ENCODE data around the gene LRRC2.

- TF ChIP-seq POLR2AphosphoS5 (IDR thresholded peaks at IDR 0.05; ENCODE audit: low read depth), result no peak
- TF ChIP-seq, protein P1, sequence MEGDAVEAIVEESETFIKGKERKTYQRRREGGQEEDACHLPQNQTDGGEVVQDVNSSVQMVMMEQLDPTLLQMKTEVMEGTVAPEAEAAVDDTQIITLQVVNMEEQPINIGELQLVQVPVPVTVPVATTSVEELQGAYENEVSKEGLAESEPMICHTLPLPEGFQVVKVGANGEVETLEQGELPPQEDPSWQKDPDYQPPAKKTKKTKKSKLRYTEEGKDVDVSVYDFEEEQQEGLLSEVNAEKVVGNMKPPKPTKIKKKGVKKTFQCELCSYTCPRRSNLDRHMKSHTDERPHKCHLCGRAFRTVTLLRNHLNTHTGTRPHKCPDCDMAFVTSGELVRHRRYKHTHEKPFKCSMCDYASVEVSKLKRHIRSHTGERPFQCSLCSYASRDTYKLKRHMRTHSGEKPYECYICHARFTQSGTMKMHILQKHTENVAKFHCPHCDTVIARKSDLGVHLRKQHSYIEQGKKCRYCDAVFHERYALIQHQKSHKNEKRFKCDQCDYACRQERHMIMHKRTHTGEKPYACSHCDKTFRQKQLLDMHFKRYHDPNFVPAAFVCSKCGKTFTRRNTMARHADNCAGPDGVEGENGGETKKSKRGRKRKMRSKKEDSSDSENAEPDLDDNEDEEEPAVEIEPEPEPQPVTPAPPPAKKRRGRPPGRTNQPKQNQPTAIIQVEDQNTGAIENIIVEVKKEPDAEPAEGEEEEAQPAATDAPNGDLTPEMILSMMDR (IDR thresholded peaks at IDR 0.05; ENCODE audit: insufficient read depth, low read length), result no peak
Measured at GRCh38 chr3:46580675-46581074, 14.6 kb upstream of the LRRC2 start.

Data from HL-60 (cell line).